Activated CD4-positive, alpha-beta T cell treated with anti-CD3 and anti-CD28 coated beads for 4 hours (primary cell): ENCODE measurements around the gene GNAI3.

ENCODE experiments used
- DNase-seq, 2 donors: peaks; one replicate each; pipeline ENCODE4 v3.0.0-alpha.2; 2020

The GNAI3 gene

GRCh38 chr1:109625176-109625575, 76.8 kb downstream of the GNAI3 start:
- no peak for DNase-seq

- no peak for DNase-seq
These were observed 77.5 kb downstream of the GNAI3 start for GRCh38 chr1:109625601-109626560.

GRCh38 chr1:109626682-109627408, 78.4 kb downstream of the GNAI3 start:
- no peak for DNase-seq

- no peak for DNase-seq
These were observed 79.4 kb downstream of the GNAI3 start for GRCh38 chr1:109627692-109628399.

GRCh38 chr1:109628540-109629321, 80.3 kb downstream of the GNAI3 start:
- no peak for DNase-seq

- no peak for DNase-seq
These were observed 81.1 kb downstream of the GNAI3 start for GRCh38 chr1:109629372-109630030.

GRCh38 chr1:109630081-109630897, 81.9 kb downstream of the GNAI3 start:
- DNase-seq, result peak; percentile 35 to 51

GRCh38 chr1:109630898-109631512, 82.6 kb downstream of the GNAI3 start:
- no peak for DNase-seq

- no peak for DNase-seq
These were observed 83.4 kb downstream of the GNAI3 start for GRCh38 chr1:109631513-109632505.

- DNase-seq, result no peak
These were observed 84.4 kb downstream of the GNAI3 start for GRCh38 chr1:109632671-109633346.

GRCh38 chr1:109634292-109634691, 85.9 kb downstream of the GNAI3 start:
- DNase-seq, result no peak

GRCh38 chr1:109634771-109635750, 86.6 kb downstream of the GNAI3 start:
- no peak for DNase-seq

- no peak for DNase-seq
These were observed 87.4 kb downstream of the GNAI3 start for GRCh38 chr1:109635862-109636200.

GRCh38 chr1:109636201-109636952, 88.0 kb downstream of the GNAI3 start:
- no peak for DNase-seq

- DNase-seq, result no peak
These were observed 89.0 kb downstream of the GNAI3 start for GRCh38 chr1:109637446-109637845.

- DNase-seq, result no peak
These were observed 90.8 kb downstream of the GNAI3 start for GRCh38 chr1:109639063-109639840.
